Measurements from ENCODE around the gene PRR19.
"Not testable (repeated sequence)": the region's sequence is repeated elsewhere in the genome, so short reads cannot be mapped to it uniquely, and the experiment has no call there.

- TF ChIP-seq EZH2 (IDR thresholded peaks at IDR 0.05; ENCODE audit: borderline replicate concordance, insufficient read depth, low read length, poor library complexity, severe bottlenecking); POLR2AphosphoS5 (IDR thresholded peaks at IDR 0.05); CTCF (IDR thresholded peaks at IDR 0.05; ENCODE audit: poor library complexity, severe bottlenecking); REST (IDR thresholded peaks at IDR 0.05; ENCODE audit: borderline replicate concordance); TAF1 (IDR thresholded peaks at IDR 0.05; ENCODE audit: low read depth); EP300 (conservative IDR thresholded peaks at IDR 0.05; ENCODE audit: poor library complexity, severe bottlenecking); RAD21 (conservative IDR thresholded peaks at IDR 0.05); SMC3 (conservative IDR thresholded peaks at IDR 0.05; ENCODE audit: poor library complexity): not testable (repeated sequence)
Measured at GRCh38 chr19:42266105-42266504, 35.8 kb upstream of the PRR19 start.

All from neural cell (in vitro differentiated cells).